PC-3 (cell line): ENCODE data around the gene KLF1. TPM values are rescaled to one million over a fixed set of nuclear protein-coding genes. Genes with fewer than 3 reads are reported as not detected.

ENCODE experiments used
- ATAC-seq: fragments of 200-7000 bp; cut with Tn5 transposase; 2 replicates; pipeline ENCODE4 v1.9.1; 2020; ENCODE audit warnings: mild to moderate bottlenecking, moderate library complexity
- BruUV-seq: library from RNA; stranded (reverse); fragments of 400-500 nt; replicated peaks from 2 replicates; lab custom pipeline; 2021; lab: Mats Ljungman, UMichigan
- CTCF ChIA-PET: fragments of 300-600 bp; sonication (Branson Sonifier 250); formaldehyde crosslinking; loops from one replicate; lab custom pipeline; 2022; ENCODE audit warnings: antibody characterized with exemption; lab: Charles Lee
- POLR2A ChIA-PET: fragments of 300-600 bp; sonication (Branson Sonifier 250); formaldehyde crosslinking; loops from one replicate; lab custom pipeline; 2022; ENCODE audit warnings: antibody characterized with exemption; ENCODE audit not compliant: unreplicated experiment; lab: Charles Lee
- DNase-seq: peaks from one replicate; pipeline ENCODE4 v3.0.0-alpha.2; 2015
- H2AFZ ChIP-seq: fragments of 300-600 bp; sonication (generic); 2 replicates; pipeline ENCODE4 v1.6.0; 2016; ENCODE audit warnings: antibody characterized with exemption, low read length
- H3F3A ChIP-seq: fragments of 300-600 bp; sonication (generic); one replicate; pipeline ENCODE4 v1.6.0; 2017; ENCODE audit warnings: antibody characterized with exemption, low read length, control low read depth, mild to moderate bottlenecking; ENCODE audit not compliant: unreplicated experiment
- H3K27ac ChIP-seq: fragments of 300-600 bp; sonication (generic); 2 replicates; pipeline ENCODE4 v1.5.1; 2016; ENCODE audit warnings: mild to moderate bottlenecking, low read length
- H3K27me3 ChIP-seq: fragments of 300-600 bp; sonication (generic); 2 replicates; pipeline ENCODE4 v1.6.1; 2016; ENCODE audit warnings: low read length, mixed read lengths
- H3K36me3 ChIP-seq: fragments of 300-600 bp; sonication (generic); 2 replicates; pipeline ENCODE4 v1.6.1; 2016; ENCODE audit warnings: low read depth, mixed run types, low read length, mixed read lengths
- H3K4me1 ChIP-seq: fragments of 300-600 bp; sonication (generic); 2 replicates; pipeline ENCODE4 v1.5.1; 2016; ENCODE audit warnings: low read length; ENCODE audit not compliant: insufficient read depth
- H3K4me2 ChIP-seq: fragments of 300-600 bp; sonication (generic); 2 replicates; pipeline ENCODE4 v1.6.0; 2016; ENCODE audit warnings: low read length
- H3K4me3 ChIP-seq: fragments of 300-600 bp; sonication (generic); 2 replicates; pipeline ENCODE4 v1.5.1; 2016; ENCODE audit warnings: mild to moderate bottlenecking, low read length, mixed read lengths
- H3K79me2 ChIP-seq: fragments of 300-600 bp; sonication (generic); 2 replicates; pipeline ENCODE4 v1.6.1; 2017; ENCODE audit warnings: low read length, mixed read lengths
- H3K9ac ChIP-seq: fragments of 300-600 bp; sonication (generic); 2 replicates; pipeline ENCODE4 v1.6.0; 2016; ENCODE audit warnings: mild to moderate bottlenecking, low read length
- H3K9me2 ChIP-seq: fragments of 300-600 bp; sonication (generic); replicated peaks from 2 replicates; pipeline ENCODE4 v1.6.1; 2016; ENCODE audit warnings: mixed run types, low read length, mixed read lengths
- H3K9me3 ChIP-seq: fragments of 300-600 bp; sonication (generic); 2 replicates; pipeline ENCODE4 v1.6.1; 2016; ENCODE audit warnings: low read length, mixed read lengths
- H4K20me1 ChIP-seq: fragments of 300-600 bp; sonication (generic); 2 replicates; pipeline ENCODE4 v1.6.1; 2016; ENCODE audit warnings: low read length, mixed read lengths
- EZH2 ChIP-seq: fragments of 300-600 bp; sonication (generic); IDR thresholded peaks from one replicate; pipeline ENCODE4 v1.6.1; 2017; ENCODE audit warnings: antibody characterized with exemption, mild to moderate bottlenecking, low read length; ENCODE audit not compliant: unreplicated experiment
- EZH2phosphoT487 ChIP-seq: fragments of 300-600 bp; sonication (generic); IDR thresholded peaks from 2 replicates; pipeline ENCODE4 v1.6.1; 2018; ENCODE audit warnings: mild to moderate bottlenecking, antibody characterized with exemption, low read length, borderline replicate concordance
- intact Hi-C: fragments of 100-400 bp; cut with micrococcal nuclease; formaldehyde crosslinking; loops from 2 replicates; pipeline ENCODE4 v1.9.0; 2023
- total RNA-seq: library from RNA; depleted of rRNA; stranded (reverse); fragments of >200 nt; gene quantifications from 2 replicates; pipeline ENCODE4 v1.2.3, GENCODE V29; 2014
- TF ChIP-seq, protein P1 (sequence below): fragments of 300-600 bp; sonication (generic); conservative IDR thresholded peaks from 2 replicates; pipeline ENCODE4 v1.5.1; 2017; ENCODE audit warnings: antibody characterized with exemption, low read depth, mild to moderate bottlenecking, low read length

Gene KLF1
- total RNA-seq, 1 experiment from 2014 or later = not detected

DNA sequence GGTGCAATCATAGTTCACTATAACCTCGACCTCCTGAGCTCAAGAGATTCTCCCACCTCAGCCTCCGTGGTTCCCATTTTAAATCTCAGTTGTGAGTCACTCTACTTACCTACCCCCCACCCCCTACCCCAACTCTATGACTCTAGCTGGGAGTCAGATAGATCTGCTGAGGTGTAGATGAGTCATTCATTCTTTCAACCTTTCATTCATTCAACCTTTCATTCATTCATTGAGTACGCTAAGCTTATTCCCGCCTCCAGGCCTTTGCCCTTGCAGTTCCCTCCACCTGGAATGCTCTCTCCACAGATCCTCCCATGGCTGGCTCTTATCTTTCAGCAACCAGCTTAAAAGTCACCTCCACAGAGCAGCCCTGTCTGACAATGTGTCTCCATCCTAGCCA is 49.8 kb downstream of the KLF1 start:
- no peak overlapping the region for H3K27ac ChIP-seq
- H3K9me3 ChIP-seq = no peaks in the 10 kb centered on the region
- no peak for TF ChIP-seq EZH2phosphoT487
- TF ChIP-seq, protein P1, sequence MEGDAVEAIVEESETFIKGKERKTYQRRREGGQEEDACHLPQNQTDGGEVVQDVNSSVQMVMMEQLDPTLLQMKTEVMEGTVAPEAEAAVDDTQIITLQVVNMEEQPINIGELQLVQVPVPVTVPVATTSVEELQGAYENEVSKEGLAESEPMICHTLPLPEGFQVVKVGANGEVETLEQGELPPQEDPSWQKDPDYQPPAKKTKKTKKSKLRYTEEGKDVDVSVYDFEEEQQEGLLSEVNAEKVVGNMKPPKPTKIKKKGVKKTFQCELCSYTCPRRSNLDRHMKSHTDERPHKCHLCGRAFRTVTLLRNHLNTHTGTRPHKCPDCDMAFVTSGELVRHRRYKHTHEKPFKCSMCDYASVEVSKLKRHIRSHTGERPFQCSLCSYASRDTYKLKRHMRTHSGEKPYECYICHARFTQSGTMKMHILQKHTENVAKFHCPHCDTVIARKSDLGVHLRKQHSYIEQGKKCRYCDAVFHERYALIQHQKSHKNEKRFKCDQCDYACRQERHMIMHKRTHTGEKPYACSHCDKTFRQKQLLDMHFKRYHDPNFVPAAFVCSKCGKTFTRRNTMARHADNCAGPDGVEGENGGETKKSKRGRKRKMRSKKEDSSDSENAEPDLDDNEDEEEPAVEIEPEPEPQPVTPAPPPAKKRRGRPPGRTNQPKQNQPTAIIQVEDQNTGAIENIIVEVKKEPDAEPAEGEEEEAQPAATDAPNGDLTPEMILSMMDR = no peak
- TF ChIP-seq EZH2 = no peak
- CTCF ChIA-PET = interaction anchor here (0.7 kb wide), 2 partner anchors 40 to 502 kb away, joined by 3 read pairs; no protein-coding TSS in a partner anchor
- no peak overlapping the region for H3K9ac ChIP-seq
- 0 out of 2 replicates have a peak, but pooled peaks cover 4% of the 10 kb centered on the region for H4K20me1 ChIP-seq
- no peaks in the 10 kb centered on the region for H3K9me2 ChIP-seq
- peaks cover 17% of the 10 kb centered on the region for H3K4me1 ChIP-seq
- POLR2A ChIA-PET = no interaction called here
- ATAC-seq = no peak
- H2AFZ ChIP-seq = no peak overlapping the region
- no peak overlapping the region for H3K4me3 ChIP-seq
- H3K36me3 ChIP-seq = no peaks in the 10 kb centered on the region
- intact Hi-C loops = loop anchor here (5.0 kb wide), 1 partner anchor 35 kb away; the partner anchor contains the start of genes PRDX2 and THSD8
- H3K79me2 ChIP-seq = peaks cover 4% of the 10 kb centered on the region
- H3K4me2 ChIP-seq = peak overlapping the region; percentile 94; the same call in 1 of the 2 replicates
- peaks cover 13% of the 10 kb centered on the region for H3F3A ChIP-seq
- H3K27me3 ChIP-seq = peaks cover 11% of the 10 kb centered on the region
- DNase-seq = peak; percentile 85
- no TSS peak for BruUV-seq

DNA sequence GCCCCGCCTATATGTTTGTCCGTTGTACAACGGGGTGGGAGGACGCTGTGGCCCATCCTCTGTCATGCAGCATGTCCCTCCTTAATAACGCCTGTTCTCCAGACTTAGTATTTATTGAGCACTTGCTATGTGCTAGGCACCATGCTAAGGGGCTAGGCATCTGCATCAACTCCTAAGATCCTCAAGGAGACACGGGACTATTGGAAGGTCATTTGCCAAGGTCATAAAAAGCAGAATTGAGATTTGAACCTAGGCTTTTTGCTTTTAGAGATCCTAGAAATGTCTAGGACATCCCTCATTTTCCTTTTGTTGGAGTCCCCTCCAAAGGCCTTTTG is 50.5 kb downstream of the KLF1 start:
- ChIA-PET POLR2A (no interaction called here), CTCF (interaction anchor here (0.7 kb wide), 1 partner anchor 41 kb away, joined by 3 read pairs; no protein-coding TSS in a partner anchor)
- H3K4me3 ChIP-seq = no peak overlapping the region
- ATAC-seq = no peak
- no peaks in the 10 kb centered on the region for H3K36me3 ChIP-seq
- H3K9me2 ChIP-seq = no peaks in the 10 kb centered on the region
- no TSS peak for BruUV-seq
- intact Hi-C loops = loop anchor here (5.0 kb wide), 1 partner anchor 34 kb away; the partner anchor contains the start of genes PRDX2 and THSD8
- H2AFZ ChIP-seq = no peak overlapping the region
- H3K79me2 ChIP-seq = peaks cover 4% of the 10 kb centered on the region
- no peak overlapping the region for H3K9ac ChIP-seq
- H3K27me3 ChIP-seq = peaks cover 11% of the 10 kb centered on the region
- peaks cover 10% of the 10 kb centered on the region for H3F3A ChIP-seq
- TF ChIP-seq EZH2phosphoT487 (no peak), EZH2 (no peak)
- TF ChIP-seq, protein P1 = no peak
- H3K4me2 ChIP-seq = peak overlapping the region; percentile 78; the same call in 1 of the 2 replicates
- no peak for DNase-seq
- H3K9me3 ChIP-seq = no peaks in the 10 kb centered on the region
- no peak overlapping the region for H3K27ac ChIP-seq
- 0 out of 2 replicates have a peak, but pooled peaks cover 4% of the 10 kb centered on the region for H4K20me1 ChIP-seq
- H3K4me1 ChIP-seq = peaks cover 17% of the 10 kb centered on the region
